CD14-positive monocyte (primary cell): Measurements from ENCODE around the gene MYL10. TPM values are rescaled to one million over a fixed set of nuclear protein-coding genes. Genes with fewer than 3 reads are reported as not detected.

Source experiments
- DNase-seq, 3 donors: peaks; one replicate each; pipeline ENCODE4 v3.0.0-alpha.2; 2011 to 2022
- H2AFZ ChIP-seq: 2 replicates; pipeline ENCODE4 v1.6.0; 2012; ENCODE audit warnings: mild to moderate bottlenecking, low read depth, low read length, inconsistent platforms; ENCODE audit not compliant: insufficient read depth, poor library complexity, severe bottlenecking
- H3K27ac ChIP-seq, 2 donors: 1 replicate in 1 of 2; 2 replicates in 1 of 2; pipeline ENCODE4 v1.5.1; 2012 to 2013; ENCODE audit warnings: low read length in 2 of 2, control low read depth in 1 of 2, inconsistent platforms in 1 of 2, low read depth in 1 of 2, mild to moderate bottlenecking in 1 of 2
- H3K27me3 ChIP-seq, 2 donors: one replicate each; pipeline versions ENCODE4 v1.6.0 to v1.6.1; 2011 to 2013; ENCODE audit warnings: low read length in 2 of 2; ENCODE audit not compliant: control insufficient read depth in 2 of 2, insufficient read depth in 2 of 2
- H3K36me3 ChIP-seq, 2 donors: replicated peaks in 1 of 2; 1 replicate in 1 of 2; 2 replicates in 1 of 2; pipeline versions ENCODE4 v1.5.1 to v1.6.1; 2012 to 2013; ENCODE audit warnings: low read length in 2 of 2, control low read depth in 1 of 2, inconsistent platforms in 1 of 2, mild to moderate bottlenecking in 1 of 2; ENCODE audit not compliant: insufficient read depth in 2 of 2, control insufficient read depth in 1 of 2
- H3K4me1 ChIP-seq, 2 donors: 1 replicate in 1 of 2; 2 replicates in 1 of 2; pipeline versions ENCODE4 v1.5.1 to v1.6.1; 2012 to 2013; ENCODE audit warnings: low read length in 2 of 2, control low read depth in 1 of 2, inconsistent platforms in 1 of 2, mild to moderate bottlenecking in 1 of 2, moderate library complexity in 1 of 2; ENCODE audit not compliant: insufficient read depth in 2 of 2, control insufficient read depth in 1 of 2
- H3K4me2 ChIP-seq: replicated peaks from 2 replicates; pipeline ENCODE3; 2012; ENCODE audit warnings: low read length, moderate library complexity, mild to moderate bottlenecking; ENCODE audit not compliant: poor library complexity, severe bottlenecking; ENCODE audit errors: extremely low read depth
- H3K4me3 ChIP-seq, 3 experiments: fragments of 200-600 bp in 1 of 3; sonication (generic) in 1 of 3; replicated peaks in 1 of 3; 1 replicate in 2 of 3; 2 replicates in 1 of 3; pipeline ENCODE4 v1.5.1; 2011 to 2013; ENCODE audit warnings: low read length in 3 of 3, mild to moderate bottlenecking in 3 of 3, control low read depth in 2 of 3, low read depth in 2 of 3, inconsistent platforms in 1 of 3, moderate library complexity in 1 of 3
- H3K79me2 ChIP-seq: 2 replicates; pipeline ENCODE4 v1.6.0; 2012; ENCODE audit warnings: mild to moderate bottlenecking, control low read depth, inconsistent platforms, low read length, moderate library complexity; ENCODE audit not compliant: insufficient read depth
- H3K9ac ChIP-seq: 2 replicates; pipeline ENCODE4 v1.6.0; 2017; ENCODE audit warnings: low read length, mild to moderate bottlenecking; ENCODE audit not compliant: insufficient read depth, poor library complexity, severe bottlenecking
- H3K9me3 ChIP-seq, 2 donors: replicated peaks in 1 of 2; 1 replicate in 1 of 2; 2 replicates in 1 of 2; pipeline versions ENCODE4 v1.5.1 to v1.6.1; 2012 to 2013; ENCODE audit warnings: low read length in 2 of 2, control low read depth in 1 of 2; ENCODE audit not compliant: control insufficient read depth in 1 of 2, insufficient read depth in 1 of 2
- H4K20me1 ChIP-seq: 2 replicates; pipeline ENCODE4 v1.6.0; 2012; ENCODE audit warnings: mild to moderate bottlenecking, low read length, control low read depth, moderate library complexity; ENCODE audit not compliant: insufficient read depth
- H3K27ac Mint-ChIP-seq, 7 donors: one replicate each; pipeline ENCODE4 v1.8.0; 2020; ENCODE audit warnings: mild to moderate bottlenecking in 7 of 7, mixed read lengths in 7 of 7, moderate library complexity in 6 of 7, inconsistent platforms in 2 of 7
- H3K27me3 Mint-ChIP-seq, 3 donors: one replicate each; pipeline ENCODE4 v1.8.0; 2021 to 2022; ENCODE audit warnings: low read depth in 3 of 3, mild to moderate bottlenecking in 3 of 3, mixed read lengths in 3 of 3, moderate library complexity in 3 of 3, inconsistent platforms in 1 of 3
- H3K36me3 Mint-ChIP-seq, 2 donors: one replicate each; pipeline ENCODE4 v1.8.0; 2020; ENCODE audit warnings: mixed read lengths in 2 of 2, inconsistent platforms in 1 of 2, mild to moderate bottlenecking in 1 of 2
- H3K4me1 Mint-ChIP-seq: one replicate; pipeline ENCODE4 v1.8.0; 2020; ENCODE audit warnings: mild to moderate bottlenecking, mixed read lengths
- H3K4me3 Mint-ChIP-seq, 2 donors: one replicate each; pipeline ENCODE4 v1.8.0; 2020; ENCODE audit warnings: mild to moderate bottlenecking in 2 of 2, mixed read lengths in 2 of 2, moderate library complexity in 1 of 2
- H3K9me3 Mint-ChIP-seq, 7 donors: one replicate each; pipeline ENCODE4 v1.8.0; 2020 to 2022; ENCODE audit warnings: mixed read lengths in 7 of 7, mild to moderate bottlenecking in 6 of 7, moderate library complexity in 6 of 7, inconsistent platforms in 2 of 7
- WGBS: methylation state at CpG from one replicate; pipeline ENCODE4 v1.1.5; 2013; ENCODE audit warnings: missing lambda C conversion rate; ENCODE audit not compliant: insufficient coverage; 5-methylcytosine and 5-hydroxymethylcytosine counted together
- intact Hi-C, 2 donors: fragments of 100-400 bp; cut with micrococcal nuclease; formaldehyde crosslinking; loops; one replicate each; pipeline versions ENCODE4 v1.15.0 to v1.15.1; 2023
- polyA plus RNA-seq, 3 donors: library from polyadenylated mRNA; depleted of rRNA in 1 of 3; unstranded in 2 of 3; stranded (reverse) in 1 of 3; fragments of 300-500 nt in 2 of 3; fragments of >200 nt in 1 of 3; fragmentation: Illumina TruSeq in 2 of 3; gene quantifications; 1 replicate in 2 of 3; 2 replicates in 1 of 3; pipeline ENCODE4 v1.2.3, GENCODE V29; 2012 to 2021
- TF ChIP-seq, protein P1 (sequence below): fragments of 200-600 bp; IDR thresholded peaks from one replicate; pipeline ENCODE4 v1.8.0; 2022; ENCODE audit warnings: antibody characterized with exemption, mild to moderate bottlenecking

MYL10 gene
- polyA plus RNA-seq, 3 donors = not detected

GRCh38 chr7:101669307-101669706, 40.2 kb upstream of the MYL10 start:
- no peak overlapping the region for H3K4me3 ChIP-seq
- peak in 1 of 3 donors; percentile 12 for DNase-seq
- Mint-ChIP-seq H3K36me3 (no peaks in the 10 kb centered on the region), H3K4me3 (no peak overlapping the region), H3K9me3 (peaks cover 6 to 15% (median 9%) of the 10 kb centered on the region in 7 donors), H3K4me1 (peaks cover 7% of the 10 kb centered on the region), H3K27me3 (peaks cover 4 to 6% (median 6%) of the 10 kb centered on the region in 3 donors), H3K27ac (no peak overlapping the region)
- WGBS = 80% methylated on average over 1 of the region's 1 CpG
- H3K27me3 ChIP-seq = no peaks in the 10 kb centered on the region
- no peak overlapping the region for H3K4me2 ChIP-seq
- no peak overlapping the region for H3K27ac ChIP-seq
- intact Hi-C loops = no loop called here
- H3K4me1 ChIP-seq = no peaks in the 10 kb centered on the region
- no peak overlapping the region for H2AFZ ChIP-seq
- peaks cover 0 to 9% of the 10 kb centered on the region in 2 donors for H3K9me3 ChIP-seq
- no peaks in the 10 kb centered on the region for H4K20me1 ChIP-seq
- H3K79me2 ChIP-seq = no peaks in the 10 kb centered on the region
- no peaks in the 10 kb centered on the region for H3K36me3 ChIP-seq
- no peak overlapping the region for H3K9ac ChIP-seq
- TF ChIP-seq, protein P1, sequence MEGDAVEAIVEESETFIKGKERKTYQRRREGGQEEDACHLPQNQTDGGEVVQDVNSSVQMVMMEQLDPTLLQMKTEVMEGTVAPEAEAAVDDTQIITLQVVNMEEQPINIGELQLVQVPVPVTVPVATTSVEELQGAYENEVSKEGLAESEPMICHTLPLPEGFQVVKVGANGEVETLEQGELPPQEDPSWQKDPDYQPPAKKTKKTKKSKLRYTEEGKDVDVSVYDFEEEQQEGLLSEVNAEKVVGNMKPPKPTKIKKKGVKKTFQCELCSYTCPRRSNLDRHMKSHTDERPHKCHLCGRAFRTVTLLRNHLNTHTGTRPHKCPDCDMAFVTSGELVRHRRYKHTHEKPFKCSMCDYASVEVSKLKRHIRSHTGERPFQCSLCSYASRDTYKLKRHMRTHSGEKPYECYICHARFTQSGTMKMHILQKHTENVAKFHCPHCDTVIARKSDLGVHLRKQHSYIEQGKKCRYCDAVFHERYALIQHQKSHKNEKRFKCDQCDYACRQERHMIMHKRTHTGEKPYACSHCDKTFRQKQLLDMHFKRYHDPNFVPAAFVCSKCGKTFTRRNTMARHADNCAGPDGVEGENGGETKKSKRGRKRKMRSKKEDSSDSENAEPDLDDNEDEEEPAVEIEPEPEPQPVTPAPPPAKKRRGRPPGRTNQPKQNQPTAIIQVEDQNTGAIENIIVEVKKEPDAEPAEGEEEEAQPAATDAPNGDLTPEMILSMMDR = peak; percentile 34

DNA sequence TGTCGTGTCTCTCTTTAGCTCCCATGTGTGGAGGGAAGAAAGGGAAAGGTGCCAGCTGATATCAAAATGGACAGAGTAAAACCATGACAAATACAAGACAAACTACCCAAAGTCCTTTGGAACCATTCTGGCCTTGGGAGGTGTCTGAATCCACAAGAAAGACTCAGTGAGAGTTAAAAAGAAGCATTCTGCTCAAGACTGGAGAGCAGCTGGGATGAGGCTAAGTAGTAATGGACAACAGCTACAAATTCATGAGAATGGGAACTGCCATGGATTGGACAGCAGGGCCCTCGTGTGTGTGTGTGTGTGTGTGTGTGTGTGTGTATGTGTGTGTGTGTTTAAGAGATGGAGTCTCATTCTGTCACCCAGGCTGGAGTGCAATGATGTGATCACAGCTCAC, 39.6 kb upstream of the MYL10 start:
- H3K4me1 Mint-ChIP-seq = peaks cover 7% of the 10 kb centered on the region
- no peaks in the 10 kb centered on the region for H3K27me3 ChIP-seq
- H3K4me3 ChIP-seq = no peak overlapping the region
- no CpG with 5 or more reads among the region's 2 CpGs for WGBS
- no peak for DNase-seq
- no peaks in the 10 kb centered on the region for H3K36me3 ChIP-seq
- TF ChIP-seq, protein P1 = no peak
- peaks cover 6% of the 10 kb centered on the region in 3 donors for H3K27me3 Mint-ChIP-seq
- no peak overlapping the region for H3K27ac ChIP-seq
- H4K20me1 ChIP-seq = no peaks in the 10 kb centered on the region
- H3K36me3 Mint-ChIP-seq = no peaks in the 10 kb centered on the region
- no peak overlapping the region for H3K4me2 ChIP-seq
- no peak overlapping the region for H3K4me3 Mint-ChIP-seq
- H3K9me3 ChIP-seq = peaks cover 0 to 12% of the 10 kb centered on the region in 2 donors
- no peaks in the 10 kb centered on the region for H3K79me2 ChIP-seq
- H3K9ac ChIP-seq = no peak overlapping the region
- peaks cover 6 to 18% (median 10%) of the 10 kb centered on the region in 7 donors for H3K9me3 Mint-ChIP-seq
- H3K4me1 ChIP-seq = no peaks in the 10 kb centered on the region
- H3K27ac Mint-ChIP-seq = peak overlapping the region in 2 of 7 donors; percentile 1 to 68
- intact Hi-C loops = no loop called here
- H2AFZ ChIP-seq = no peak overlapping the region
